Retinal pigment epithelial cell (primary cell): ENCODE data around the gene CHCHD6.

Source experiments
- DNase-seq: peaks from one replicate; pipeline ENCODE4 v3.0.0-alpha.2; 2010; ENCODE audit warnings: low read depth
- H3K4me3 ChIP-seq: 2 replicates; pipeline ENCODE4 v1.5.1; 2011; ENCODE audit warnings: mild to moderate bottlenecking, low read length, control low read depth, moderate library complexity
- TF ChIP-seq, protein P1 (sequence below): conservative IDR thresholded peaks from 2 replicates; pipeline ENCODE4 v1.5.1; 2011; ENCODE audit warnings: low read depth, low read length, control low read depth, inconsistent platforms

CHCHD6 gene

DNA sequence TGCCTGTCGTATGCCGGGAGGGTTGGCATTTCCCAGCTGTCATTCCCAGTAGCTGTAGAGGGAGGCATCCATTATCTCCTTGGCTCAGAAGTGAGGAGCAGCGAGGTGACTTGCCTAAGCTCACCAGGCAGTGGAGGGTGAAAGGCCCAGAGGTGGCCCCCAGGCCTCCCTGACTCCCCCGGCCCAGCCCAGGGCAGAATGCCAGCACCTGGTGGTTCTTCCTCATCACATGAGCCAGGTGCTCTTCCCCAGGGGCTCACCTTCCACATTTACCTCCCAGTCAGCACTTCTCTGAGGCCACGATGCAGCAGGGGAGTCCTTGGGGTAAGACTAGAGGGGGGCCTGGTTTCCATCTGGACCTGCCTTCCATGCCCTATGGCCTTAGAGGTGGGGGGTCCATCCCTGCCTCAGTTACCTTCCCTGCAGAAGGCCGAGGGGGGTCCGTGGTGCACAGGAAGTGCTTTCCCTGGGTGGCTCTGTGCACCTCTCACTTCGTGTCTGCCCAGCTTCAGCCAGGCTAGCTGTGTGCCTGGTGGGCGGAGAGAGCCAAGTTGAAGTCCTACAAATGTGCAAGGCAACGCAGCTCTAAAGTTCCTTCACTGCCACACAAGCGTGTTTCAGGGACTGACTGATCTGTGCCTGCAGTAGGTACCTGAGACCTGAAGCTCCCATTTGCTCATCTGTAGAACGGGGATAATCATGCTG lies 208.6 kb downstream of the CHCHD6 start:
- TF ChIP-seq, protein P1, sequence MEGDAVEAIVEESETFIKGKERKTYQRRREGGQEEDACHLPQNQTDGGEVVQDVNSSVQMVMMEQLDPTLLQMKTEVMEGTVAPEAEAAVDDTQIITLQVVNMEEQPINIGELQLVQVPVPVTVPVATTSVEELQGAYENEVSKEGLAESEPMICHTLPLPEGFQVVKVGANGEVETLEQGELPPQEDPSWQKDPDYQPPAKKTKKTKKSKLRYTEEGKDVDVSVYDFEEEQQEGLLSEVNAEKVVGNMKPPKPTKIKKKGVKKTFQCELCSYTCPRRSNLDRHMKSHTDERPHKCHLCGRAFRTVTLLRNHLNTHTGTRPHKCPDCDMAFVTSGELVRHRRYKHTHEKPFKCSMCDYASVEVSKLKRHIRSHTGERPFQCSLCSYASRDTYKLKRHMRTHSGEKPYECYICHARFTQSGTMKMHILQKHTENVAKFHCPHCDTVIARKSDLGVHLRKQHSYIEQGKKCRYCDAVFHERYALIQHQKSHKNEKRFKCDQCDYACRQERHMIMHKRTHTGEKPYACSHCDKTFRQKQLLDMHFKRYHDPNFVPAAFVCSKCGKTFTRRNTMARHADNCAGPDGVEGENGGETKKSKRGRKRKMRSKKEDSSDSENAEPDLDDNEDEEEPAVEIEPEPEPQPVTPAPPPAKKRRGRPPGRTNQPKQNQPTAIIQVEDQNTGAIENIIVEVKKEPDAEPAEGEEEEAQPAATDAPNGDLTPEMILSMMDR, result no peak
- no peak for DNase-seq
- no peak overlapping the region for H3K4me3 ChIP-seq

DNA sequence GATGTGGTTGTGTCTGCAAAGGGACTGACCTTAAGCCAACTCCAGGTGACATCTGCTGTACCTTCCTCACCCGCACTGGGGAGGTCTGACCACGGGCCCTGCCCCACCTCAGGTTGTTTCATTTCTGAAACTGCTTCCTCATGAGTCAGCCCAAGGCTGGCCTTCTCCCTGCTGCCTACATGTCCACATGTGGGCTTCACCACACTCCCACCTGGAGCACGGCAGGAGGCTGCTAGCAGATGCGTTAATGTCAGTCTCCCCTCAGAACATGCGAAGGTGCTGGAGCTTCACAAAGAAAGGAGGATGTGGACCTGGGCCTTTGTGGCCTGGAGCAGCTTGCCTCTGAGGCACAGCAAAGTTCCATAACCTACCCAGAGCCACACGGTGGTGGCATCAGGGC lies 209.5 kb downstream of the CHCHD6 start:
- H3K4me3 ChIP-seq, result no peak overlapping the region
- no peak for DNase-seq
- TF ChIP-seq, protein P1, result no peak

DNA sequence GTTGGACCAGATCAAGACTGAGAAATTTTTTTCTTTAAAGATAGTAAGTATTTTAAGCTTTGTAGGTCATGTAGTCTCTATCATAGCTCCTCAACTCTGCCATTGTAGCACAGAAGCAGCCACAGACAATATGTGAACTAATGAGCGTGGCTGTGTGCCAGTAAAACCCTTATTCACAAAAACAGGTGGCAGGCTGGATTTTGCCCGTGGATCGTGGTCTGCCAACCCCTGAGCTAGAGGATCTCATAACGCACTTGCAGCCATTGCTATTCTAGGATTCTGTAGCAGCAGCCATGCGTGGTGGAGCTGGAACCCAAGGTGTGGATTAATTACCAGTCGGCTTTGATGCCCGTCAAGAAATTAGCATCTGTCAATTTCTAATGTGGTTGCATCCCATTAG lies 210.2 kb downstream of the CHCHD6 start:
- DNase-seq, result no peak
- no peak overlapping the region for H3K4me3 ChIP-seq
- TF ChIP-seq, protein P1, result no peak

DNA sequence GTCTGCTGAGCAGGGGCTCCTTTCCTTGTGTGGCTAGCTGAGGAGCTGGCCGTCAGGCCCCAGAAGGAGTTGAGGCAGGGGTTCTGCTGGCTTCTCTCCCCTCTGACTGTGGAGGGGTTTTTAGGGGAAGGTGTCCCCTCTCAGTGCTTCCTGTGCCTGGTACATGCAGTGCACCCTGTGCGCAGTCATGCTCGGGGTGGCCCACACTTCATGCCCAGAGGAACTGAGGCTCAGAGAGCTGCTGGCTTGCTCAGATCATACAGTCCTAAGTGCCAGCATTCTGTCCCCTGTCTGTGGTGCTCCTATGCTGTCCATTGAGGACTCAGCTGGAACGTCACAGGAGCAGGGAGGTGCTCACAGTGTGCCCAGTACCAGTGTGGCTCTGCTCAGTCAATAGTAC lies 211.0 kb downstream of the CHCHD6 start:
- TF ChIP-seq, protein P1, result no peak
- no peak for DNase-seq
- no peak overlapping the region for H3K4me3 ChIP-seq

DNA sequence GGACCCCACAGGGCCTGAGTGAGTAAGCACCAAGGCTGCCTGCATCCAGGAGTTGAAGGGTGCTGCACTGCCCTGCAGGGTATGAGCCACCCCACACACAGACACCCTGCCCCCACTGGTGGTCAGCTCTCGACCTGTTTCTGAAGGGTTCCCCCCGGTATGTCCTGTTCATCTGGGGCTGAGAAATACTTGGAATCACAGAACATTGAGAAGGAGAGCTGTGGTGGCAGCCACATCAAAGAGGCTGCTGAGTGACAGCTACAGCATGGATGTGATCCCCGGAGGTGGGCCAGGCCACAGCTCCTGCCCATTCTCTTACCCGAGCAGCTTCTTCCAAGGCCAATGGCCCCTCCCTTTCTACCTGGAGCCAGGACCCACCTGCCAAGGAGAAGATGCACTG lies 212.5 kb downstream of the CHCHD6 start:
- DNase-seq, result no peak

DNA sequence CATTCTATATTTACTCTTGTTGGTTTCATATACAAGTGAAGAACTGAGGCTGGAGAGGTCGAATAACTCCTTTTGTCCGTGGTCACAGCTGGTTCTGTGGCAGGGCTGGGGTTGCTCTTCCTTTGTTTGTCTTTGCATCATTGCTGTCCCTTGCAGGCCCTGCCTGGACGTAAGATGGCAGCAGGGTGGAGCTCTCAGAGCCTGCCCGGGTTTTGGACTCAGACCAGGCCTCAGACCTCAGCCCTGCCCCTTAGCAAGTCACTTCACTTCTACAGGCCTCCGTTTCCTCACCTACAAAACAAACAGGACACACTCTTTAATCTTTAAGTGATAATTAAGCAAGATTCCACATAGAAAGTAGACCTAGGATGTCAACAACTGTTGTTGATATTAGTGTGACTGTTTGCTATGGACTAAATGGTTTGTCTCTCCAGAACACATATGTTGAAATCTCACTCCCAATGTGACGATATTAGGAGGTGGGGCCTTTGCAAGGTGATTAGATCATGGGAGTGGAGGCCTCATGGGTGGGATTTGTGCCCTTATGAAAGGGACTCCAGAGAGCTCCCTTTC lies 213.3 kb downstream of the CHCHD6 start:
- DNase-seq, result no peak
- H3K4me3 ChIP-seq, result no peak overlapping the region
- TF ChIP-seq, protein P1, result no peak

More for the DNA sequence above, 212.5 kb downstream of the CHCHD6 start:
- no peak overlapping the region for H3K4me3 ChIP-seq
- TF ChIP-seq, protein P1, result no peak

DNA sequence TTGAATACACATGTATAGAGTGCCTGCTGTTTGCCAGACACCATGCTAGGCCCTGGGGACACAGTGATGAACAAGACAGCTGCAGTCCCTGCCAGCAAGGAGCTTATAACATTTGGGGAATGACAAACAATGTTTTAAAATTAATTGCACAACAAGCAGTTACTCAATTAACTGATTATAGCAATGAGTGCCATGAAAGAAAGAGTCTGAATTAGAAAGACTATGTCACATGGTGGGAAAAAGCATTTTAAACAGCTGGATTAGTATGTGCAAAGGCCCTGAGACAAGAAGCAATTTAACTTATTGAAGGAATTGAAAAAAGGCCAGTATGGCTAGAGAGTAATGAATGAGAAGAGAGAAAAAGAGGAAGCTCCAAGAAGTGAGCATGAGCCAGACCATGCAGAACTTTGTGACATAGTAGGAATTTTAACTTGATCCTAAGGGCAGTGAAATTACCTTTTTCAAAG lies 214.3 kb downstream of the CHCHD6 start:
- no peak overlapping the region for H3K4me3 ChIP-seq
- no peak for DNase-seq
- TF ChIP-seq, protein P1, result no peak
